Measurements from ENCODE around the gene EHF.

GRCh38 chr11:34696862-34697261 lies 76.0 kb downstream of the EHF start:
- TF ChIP-seq CTCF (IDR thresholded peaks at IDR 0.05) (no peak), POLR2A (IDR thresholded peaks at IDR 0.05) (no peak), POLR2AphosphoS5 (IDR thresholded peaks at IDR 0.05) (no peak)

All from stomach (tissue), 4 donors.